ENCODE data around the gene RER1.

Gene RER1

GRCh38 chr1:2415801-2416208 is 24.2 kb downstream of the RER1 start:
- in situ Hi-C loops (cut with MboI; ENCODE audit: low pct_unique_long_range_greater_than_20kb, low sequenced_read_pairs): no loop called here
- DNase-seq: no peak

- no peak for DNase-seq
- in situ Hi-C loops (cut with MboI; ENCODE audit: low pct_unique_long_range_greater_than_20kb, low sequenced_read_pairs): no loop called here
These were observed 24.8 kb downstream of the RER1 start for GRCh38 chr1:2416403-2416802.

- no peak for DNase-seq
- in situ Hi-C loops (cut with MboI; ENCODE audit: low pct_unique_long_range_greater_than_20kb, low sequenced_read_pairs): no loop called here
These were observed 25.6 kb downstream of the RER1 start for GRCh38 chr1:2417083-2417832.

- in situ Hi-C loops (cut with MboI; ENCODE audit: low pct_unique_long_range_greater_than_20kb, low sequenced_read_pairs): no loop called here
- DNase-seq: no peak
These were observed 26.2 kb downstream of the RER1 start for GRCh38 chr1:2417833-2418225.

- no peak for DNase-seq
- in situ Hi-C loops (cut with MboI; ENCODE audit: low pct_unique_long_range_greater_than_20kb, low sequenced_read_pairs): no loop called here
These were observed 27.2 kb downstream of the RER1 start for GRCh38 chr1:2418791-2419320.

GRCh38 chr1:2419416-2419815 is 27.8 kb downstream of the RER1 start:
- in situ Hi-C loops (cut with MboI; ENCODE audit: low pct_unique_long_range_greater_than_20kb, low sequenced_read_pairs): no loop called here
- DNase-seq: no peak

- in situ Hi-C loops (cut with MboI; ENCODE audit: low pct_unique_long_range_greater_than_20kb, low sequenced_read_pairs): no loop called here
These were observed 30.9 kb downstream of the RER1 start for GRCh38 chr1:2422523-2422922.

GRCh38 chr1:2425892-2426291 is 34.3 kb downstream of the RER1 start:
- DNase-seq: no peak
- in situ Hi-C loops (cut with MboI; ENCODE audit: low pct_unique_long_range_greater_than_20kb, low sequenced_read_pairs): no loop called here

More at GRCh38 chr1:2422523-2422922, 30.9 kb downstream of the RER1 start:
- no peak for DNase-seq

GRCh38 chr1:2426540-2426939 is 34.9 kb downstream of the RER1 start:
- DNase-seq: no peak
- in situ Hi-C loops (cut with MboI; ENCODE audit: low pct_unique_long_range_greater_than_20kb, low sequenced_read_pairs): no loop called here

- in situ Hi-C loops (cut with MboI; ENCODE audit: low pct_unique_long_range_greater_than_20kb, low sequenced_read_pairs): no loop called here
- DNase-seq: no peak
These were observed 35.4 kb downstream of the RER1 start for GRCh38 chr1:2427051-2427450.

- in situ Hi-C loops (cut with MboI; ENCODE audit: low pct_unique_long_range_greater_than_20kb, low sequenced_read_pairs): no loop called here
- DNase-seq: no peak
These were observed 36.3 kb downstream of the RER1 start for GRCh38 chr1:2427976-2428375.

- in situ Hi-C loops (cut with MboI; ENCODE audit: low pct_unique_long_range_greater_than_20kb, low sequenced_read_pairs): no loop called here
- DNase-seq: no peak
These were observed 36.8 kb downstream of the RER1 start for GRCh38 chr1:2428490-2428889.

GRCh38 chr1:2429780-2430591 is 38.3 kb downstream of the RER1 start:
- peak; percentile 31 for DNase-seq
- in situ Hi-C loops (cut with MboI; ENCODE audit: low pct_unique_long_range_greater_than_20kb, low sequenced_read_pairs): no loop called here

GRCh38 chr1:2430592-2430973 is 38.9 kb downstream of the RER1 start:
- in situ Hi-C loops (cut with MboI; ENCODE audit: low pct_unique_long_range_greater_than_20kb, low sequenced_read_pairs): no loop called here
- no peak for DNase-seq

GRCh38 chr1:2431103-2431502 is 39.5 kb downstream of the RER1 start:
- in situ Hi-C loops (cut with MboI; ENCODE audit: low pct_unique_long_range_greater_than_20kb, low sequenced_read_pairs): no loop called here
- no peak for DNase-seq

- DNase-seq: no peak
- in situ Hi-C loops (cut with MboI; ENCODE audit: low pct_unique_long_range_greater_than_20kb, low sequenced_read_pairs): no loop called here
These were observed 39.9 kb downstream of the RER1 start for GRCh38 chr1:2431518-2431917.

GRCh38 chr1:2432441-2432844 is 40.8 kb downstream of the RER1 start:
- in situ Hi-C loops (cut with MboI; ENCODE audit: low pct_unique_long_range_greater_than_20kb, low sequenced_read_pairs): no loop called here
- DNase-seq: no peak

- in situ Hi-C loops (cut with MboI; ENCODE audit: low pct_unique_long_range_greater_than_20kb, low sequenced_read_pairs): no loop called here
- DNase-seq: no peak
These were observed 41.6 kb downstream of the RER1 start for GRCh38 chr1:2433196-2433595.

GRCh38 chr1:2433936-2434655 is 42.5 kb downstream of the RER1 start:
- in situ Hi-C loops (cut with MboI; ENCODE audit: low pct_unique_long_range_greater_than_20kb, low sequenced_read_pairs): no loop called here
- DNase-seq: no peak

GRCh38 chr1:2435091-2435490 is 43.5 kb downstream of the RER1 start:
- in situ Hi-C loops (cut with MboI; ENCODE audit: low pct_unique_long_range_greater_than_20kb, low sequenced_read_pairs): no loop called here

More at GRCh38 chr1:2435091-2435490, 43.5 kb downstream of the RER1 start:
- DNase-seq: no peak
